ENCODE results near the gene ZBTB2. TPM values are rescaled to one million over a fixed set of nuclear protein-coding genes. Genes with fewer than 3 reads are reported as not detected.
A peak's percentile ranks its signal among the peaks of the same experiment; 100 is the strongest.

The ZBTB2 gene
- total RNA-seq, 1 donor from 2014 or later: 16.1 TPM

- no peak for DNase-seq (ENCODE audit: low spot score in 2 of 2, unreplicated experiment in 2 of 2)
- Mint-ChIP-seq H3K4me1 (peaks cover 25% of the 10 kb centered on the region), H3K27me3 (ENCODE audit: low read depth) (no peaks in the 10 kb centered on the region), H3K36me3 (peaks cover 28% of the 10 kb centered on the region), H3K9me3 (no peaks in the 10 kb centered on the region), H3K4me3 (no peak overlapping the region), H3K27ac (peak overlapping the region; percentile 64)
- no peak for TF ChIP-seq CTCF (IDR thresholded peaks at IDR 0.05; ENCODE audit: unreplicated experiment)
Measured at GRCh38 chr6:151340219-151340978, 51.0 kb downstream of the ZBTB2 start.

DNA sequence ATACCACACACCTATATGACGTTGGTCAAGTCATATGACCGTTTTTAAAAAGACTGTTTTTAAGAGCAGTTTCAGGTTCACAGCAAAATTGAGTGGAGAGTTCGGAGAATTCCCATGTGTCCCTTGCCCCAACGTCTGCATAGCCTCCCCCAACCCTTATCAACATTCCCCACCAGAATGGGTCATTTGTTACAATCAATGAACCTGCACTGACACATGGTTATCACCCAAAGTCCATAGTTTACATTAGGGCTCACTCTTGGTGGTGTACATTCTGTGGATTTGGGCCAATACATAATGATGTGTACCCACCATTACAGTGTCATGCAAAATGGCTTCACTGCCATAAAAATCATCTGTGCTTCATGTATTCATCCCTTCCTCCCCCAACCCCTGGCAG is 52.0 kb downstream of the ZBTB2 start:
- no peak for DNase-seq (ENCODE audit: low spot score in 2 of 2, unreplicated experiment in 2 of 2)
- Mint-ChIP-seq H3K4me3 (no peak overlapping the region), H3K9me3 (no peaks in the 10 kb centered on the region), H3K36me3 (peaks cover 32% of the 10 kb centered on the region), H3K27me3 (ENCODE audit: low read depth) (no peaks in the 10 kb centered on the region), H3K27ac (peak overlapping the region; percentile 77), H3K4me1 (peaks cover 28% of the 10 kb centered on the region)
- no peak for TF ChIP-seq CTCF (IDR thresholded peaks at IDR 0.05; ENCODE audit: unreplicated experiment)

DNA sequence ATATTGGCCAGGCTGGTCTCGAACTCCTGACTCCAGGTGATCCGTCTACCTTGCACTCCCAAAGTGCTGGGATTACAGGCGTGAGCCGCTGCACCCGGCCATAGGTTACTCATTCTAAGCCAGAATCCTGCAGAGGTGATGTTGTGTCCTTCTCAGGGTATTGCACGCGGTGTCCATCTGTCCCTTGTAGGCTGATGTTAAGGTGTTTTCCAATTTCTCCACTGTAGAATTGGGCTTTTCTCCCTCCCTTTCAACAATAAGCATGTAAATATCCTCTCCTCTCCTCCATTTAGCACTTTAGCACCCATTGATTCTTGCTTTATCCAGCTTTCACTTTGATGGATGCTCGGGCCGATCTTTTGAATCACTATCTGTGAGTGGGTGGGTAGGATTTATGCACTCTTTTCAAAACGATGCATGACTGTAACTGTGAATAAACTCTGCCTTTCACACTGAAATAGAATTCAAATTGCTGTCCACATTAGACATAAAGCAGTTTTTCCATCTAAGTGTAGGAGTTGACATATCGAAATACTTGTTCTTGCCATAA is 52.6 kb downstream of the ZBTB2 start:
- Mint-ChIP-seq H3K4me3 (no peak overlapping the region), H3K4me1 (peaks cover 26% of the 10 kb centered on the region), H3K27me3 (ENCODE audit: low read depth) (no peaks in the 10 kb centered on the region), H3K36me3 (peaks cover 35% of the 10 kb centered on the region), H3K27ac (peak overlapping the region; percentile 77), H3K9me3 (no peaks in the 10 kb centered on the region)
- TF ChIP-seq CTCF (IDR thresholded peaks at IDR 0.05; ENCODE audit: unreplicated experiment): no peak
- DNase-seq (ENCODE audit: low spot score in 2 of 2, unreplicated experiment in 2 of 2): no peak

DNA sequence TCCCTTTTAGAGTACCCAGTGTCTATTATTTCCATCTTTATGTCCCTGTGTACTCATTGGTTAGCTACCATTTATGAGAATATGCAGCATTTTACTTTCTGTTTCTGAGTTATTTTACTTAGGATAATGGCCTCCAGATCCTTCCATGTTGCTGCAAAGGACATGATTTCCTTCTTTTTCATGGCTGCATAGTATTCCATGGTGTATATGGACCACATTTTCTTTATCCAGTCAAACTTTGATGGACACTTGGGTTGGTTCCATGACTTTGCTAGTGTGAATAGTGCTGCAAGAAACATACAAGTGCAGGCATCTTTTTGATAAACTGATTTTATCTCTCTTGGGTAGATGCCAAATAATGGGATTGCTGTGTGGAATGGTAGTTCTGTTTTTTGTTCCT is 55.4 kb downstream of the ZBTB2 start:
- H3K9me3 Mint-ChIP-seq: no peaks in the 10 kb centered on the region
- no peaks in the 10 kb centered on the region for H3K27me3 Mint-ChIP-seq (ENCODE audit: low read depth)
- no peak overlapping the region for H3K4me3 Mint-ChIP-seq
- DNase-seq (ENCODE audit: low spot score in 2 of 2, unreplicated experiment in 2 of 2): no peak
- H3K27ac Mint-ChIP-seq: peak overlapping the region; percentile 50
- H3K36me3 Mint-ChIP-seq: peaks cover 40% of the 10 kb centered on the region
- peaks cover 38% of the 10 kb centered on the region for H3K4me1 Mint-ChIP-seq
- TF ChIP-seq CTCF (IDR thresholded peaks at IDR 0.05; ENCODE audit: unreplicated experiment): no peak

- Mint-ChIP-seq H3K9me3 (no peaks in the 10 kb centered on the region), H3K27me3 (ENCODE audit: low read depth) (no peaks in the 10 kb centered on the region)
Measured at GRCh38 chr6:151330130-151330696, 61.1 kb downstream of the ZBTB2 start.

More at GRCh38 chr6:151330130-151330696, 61.1 kb downstream of the ZBTB2 start:
- DNase-seq (ENCODE audit: low spot score in 2 of 2, unreplicated experiment in 2 of 2): no peak
- Mint-ChIP-seq H3K4me3 (peak overlapping the region; percentile 8), H3K4me1 (peaks cover 67% of the 10 kb centered on the region), H3K27ac (peak overlapping the region; percentile 79), H3K36me3 (peaks cover 22% of the 10 kb centered on the region)
- TF ChIP-seq CTCF (IDR thresholded peaks at IDR 0.05; ENCODE audit: unreplicated experiment): no peak
